SU-DHL-6 (cell line): ENCODE measurements around the gene TMA7B.

ENCODE experiments used
- EZH2phosphoT487 ChIP-seq: fragments of 200-600 bp; sonication (generic), shearing (Covaris generic); conservative IDR thresholded peaks from 2 replicates; pipeline ENCODE4 v1.6.1; 2018; ENCODE audit warnings: mild to moderate bottlenecking, antibody characterized with exemption, low read length, moderate library complexity, mixed read lengths
- TF ChIP-seq, protein P1 (sequence below): fragments of 200-600 bp; sonication (generic); IDR thresholded peaks from one replicate; pipeline ENCODE4 v1.5.1; 2017; ENCODE audit warnings: antibody characterized with exemption, mild to moderate bottlenecking, low read length, moderate library complexity; ENCODE audit not compliant: insufficient read depth, poor library complexity, severe bottlenecking

- TF ChIP-seq, protein P1, sequence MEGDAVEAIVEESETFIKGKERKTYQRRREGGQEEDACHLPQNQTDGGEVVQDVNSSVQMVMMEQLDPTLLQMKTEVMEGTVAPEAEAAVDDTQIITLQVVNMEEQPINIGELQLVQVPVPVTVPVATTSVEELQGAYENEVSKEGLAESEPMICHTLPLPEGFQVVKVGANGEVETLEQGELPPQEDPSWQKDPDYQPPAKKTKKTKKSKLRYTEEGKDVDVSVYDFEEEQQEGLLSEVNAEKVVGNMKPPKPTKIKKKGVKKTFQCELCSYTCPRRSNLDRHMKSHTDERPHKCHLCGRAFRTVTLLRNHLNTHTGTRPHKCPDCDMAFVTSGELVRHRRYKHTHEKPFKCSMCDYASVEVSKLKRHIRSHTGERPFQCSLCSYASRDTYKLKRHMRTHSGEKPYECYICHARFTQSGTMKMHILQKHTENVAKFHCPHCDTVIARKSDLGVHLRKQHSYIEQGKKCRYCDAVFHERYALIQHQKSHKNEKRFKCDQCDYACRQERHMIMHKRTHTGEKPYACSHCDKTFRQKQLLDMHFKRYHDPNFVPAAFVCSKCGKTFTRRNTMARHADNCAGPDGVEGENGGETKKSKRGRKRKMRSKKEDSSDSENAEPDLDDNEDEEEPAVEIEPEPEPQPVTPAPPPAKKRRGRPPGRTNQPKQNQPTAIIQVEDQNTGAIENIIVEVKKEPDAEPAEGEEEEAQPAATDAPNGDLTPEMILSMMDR = no peak
- no peak for TF ChIP-seq EZH2phosphoT487
These were observed 25.1 kb upstream of the TMA7B start for GRCh38 chr22:39935116-39935515.
